ENCODE results near the gene GNB1L. TPM values are rescaled to one million over a fixed set of nuclear protein-coding genes. Genes with fewer than 3 reads are reported as not detected.

The GNB1L gene
- total and polyA plus RNA-seq, 9 of the 15 experiments (the other 6 are each of a cell fraction or from before 2014, with no cell fraction given), result 0.56 to 50.5 (median 10.2) TPM

GRCh38 chr22:19868333-19868732 lies 13.7 kb upstream of the GNB1L start (continued):
- TF ChIP-seq CTCF (IDR thresholded peaks at IDR 0.05 in 2 of 3, conservative IDR thresholded peaks at IDR 0.05 in 1 of 3; ENCODE audit: insufficient read depth in 2 of 3, low read depth in 1 of 3, low read length in 3 of 3), result peak; percentile 30 to 55 (median 33); a peak in 4 of 6 replicates
- TF ChIP-seq CHD4 (IDR thresholded peaks at IDR 0.05; ENCODE audit: insufficient read depth, insufficient replicate concordance, low read depth, low read length, poor library complexity, severe bottlenecking), result no peak
- TF ChIP-seq UBTF (IDR thresholded peaks at IDR 0.05; ENCODE audit: borderline replicate concordance in 1 of 2, low read depth in 2 of 2, low read length in 2 of 2), result 0 out of 4 replicates have a peak, but pooled peaks of 1 of the 2 experiments have one; percentile 14
- no peak for TF ChIP-seq JUND (IDR thresholded peaks at IDR 0.05; ENCODE audit: borderline replicate concordance, low read depth, low read length)
- TF ChIP-seq JUND (tag; IDR thresholded peaks at IDR 0.05; ENCODE audit: borderline replicate concordance, low read depth, low read length), result no peak
- TF ChIP-seq GABPB1 (CRISPR knock-in tag; IDR thresholded peaks at IDR 0.05), result no peak
- no peak for TF ChIP-seq KDM4B (IDR thresholded peaks at IDR 0.05; ENCODE audit: borderline replicate concordance in 2 of 2, low read depth in 1 of 2)
- no peak for TF ChIP-seq POLR2B (IDR thresholded peaks at IDR 0.05; ENCODE audit: low read depth, partially characterized antibody)
- no peak for TF ChIP-seq TEAD4 (IDR thresholded peaks at IDR 0.05; ENCODE audit: low read length)
- no peak for TF ChIP-seq TEAD4 (CRISPR knock-in tag; IDR thresholded peaks at IDR 0.05; ENCODE audit: borderline replicate concordance)
- no peak for TF ChIP-seq EP300 (IDR thresholded peaks at IDR 0.05; ENCODE audit: low read length)
- no peak for TF ChIP-seq HLTF (IDR thresholded peaks at IDR 0.05)
- no peak for TF ChIP-seq TCF7 (IDR thresholded peaks at IDR 0.05; ENCODE audit: borderline replicate concordance)
- TF ChIP-seq SAFB2 (IDR thresholded peaks at IDR 0.05; ENCODE audit: borderline replicate concordance, low read depth, low read length, severe bottlenecking), result no peak
